ENCODE data around the gene FRMD4A.

- TF ChIP-seq CTCF (IDR thresholded peaks at IDR 0.05) (no peak), POLR2A (IDR thresholded peaks at IDR 0.05) (no peak)
Measured at GRCh38 chr10:13774303-13774893, 556.3 kb downstream of the FRMD4A start.

All from testis (tissue), 2 donors.